Mesendoderm (in vitro differentiated cells): ENCODE results near the gene TM9SF4.
"Not testable (repeated sequence)": the region's sequence is repeated elsewhere in the genome, so short reads cannot be mapped to it uniquely, and the experiment has no call there.

Experiments
- DNase-seq: peaks from one replicate; pipeline ENCODE4 v3.0.0; 2013
- H2AK5ac ChIP-seq: 2 replicates; pipeline ENCODE4 v1.6.1; 2013; ENCODE audit warnings: low read length, inconsistent platforms
- H2BK120ac ChIP-seq: 2 replicates; pipeline ENCODE4 v1.6.1; 2013; ENCODE audit warnings: low read depth, mild to moderate bottlenecking, low read length, moderate library complexity, mixed read lengths
- H2BK15ac ChIP-seq: replicated peaks from 2 replicates; pipeline ENCODE4 v1.6.1; 2013; ENCODE audit warnings: low read depth, mild to moderate bottlenecking, moderate library complexity
- H2BK5ac ChIP-seq: 2 replicates; pipeline ENCODE4 v1.6.1; 2013; ENCODE audit warnings: low read length, inconsistent platforms
- H3K18ac ChIP-seq: 2 replicates; pipeline ENCODE4 v1.6.1; 2013; ENCODE audit warnings: mild to moderate bottlenecking, low read length, mixed read lengths
- H3K23ac ChIP-seq: one replicate; pipeline ENCODE4 v1.6.1; 2013; ENCODE audit warnings: low read length
- H3K27ac ChIP-seq: 2 replicates; pipeline ENCODE4 v1.5.1; 2013; ENCODE audit warnings: low read depth, mild to moderate bottlenecking, inconsistent platforms, low read length, moderate library complexity
- H3K27me3 ChIP-seq: 2 replicates; pipeline ENCODE4 v1.6.1; 2013; ENCODE audit warnings: low read length, control low read depth, mild to moderate bottlenecking, inconsistent platforms; ENCODE audit not compliant: insufficient read depth, poor library complexity
- H3K36me3 ChIP-seq: 2 replicates; pipeline ENCODE4 v1.6.1; 2013; ENCODE audit warnings: low read length, inconsistent platforms; ENCODE audit not compliant: control insufficient read depth, insufficient read depth
- H3K4ac ChIP-seq: one replicate; pipeline ENCODE4 v1.6.1; 2013; ENCODE audit warnings: low read depth, mild to moderate bottlenecking, low read length, moderate library complexity
- H3K4me1 ChIP-seq: 2 replicates; pipeline ENCODE4 v1.6.1; 2013; ENCODE audit warnings: low read depth, low read length, inconsistent platforms; ENCODE audit not compliant: control insufficient read depth
- H3K4me2 ChIP-seq: 2 replicates; pipeline ENCODE4 v1.6.1; 2013; ENCODE audit warnings: low read length
- H3K4me3 ChIP-seq: 2 replicates; pipeline ENCODE4 v1.5.1; 2013; ENCODE audit warnings: mild to moderate bottlenecking, low read length
- H3K56ac ChIP-seq: one replicate; pipeline ENCODE4 v1.6.1; 2013; ENCODE audit warnings: low read length
- H3K79me1 ChIP-seq: 2 replicates; pipeline ENCODE4 v1.6.1; 2013; ENCODE audit warnings: low read length, inconsistent platforms
- H3K79me2 ChIP-seq: 2 replicates; pipeline ENCODE4 v1.6.1; 2013; ENCODE audit warnings: mild to moderate bottlenecking, low read length; ENCODE audit not compliant: control insufficient read depth, insufficient read depth
- H3K9ac ChIP-seq: 2 replicates; pipeline ENCODE4 v1.6.1; 2013; ENCODE audit warnings: low read length, inconsistent platforms
- H4K5ac ChIP-seq: one replicate; pipeline ENCODE4 v1.6.1; 2013; ENCODE audit warnings: low read length
- H4K8ac ChIP-seq: one replicate; pipeline ENCODE4 v1.6.1; 2013; ENCODE audit warnings: low read depth, mild to moderate bottlenecking, control low read depth, low read length, moderate library complexity
- WGBS: extraction: QIAGEN DNeasy Blood & Tissue Kit; methylation state at CpG from one replicate; pipeline ENCODE4 v1.1.7; 2013; ENCODE audit warnings: low lambda C conversion rate, missing lambda C conversion rate; ENCODE audit not compliant: insufficient coverage; ENCODE audit errors: extremely low coverage; 5-methylcytosine and 5-hydroxymethylcytosine counted together

Gene TM9SF4

DNA sequence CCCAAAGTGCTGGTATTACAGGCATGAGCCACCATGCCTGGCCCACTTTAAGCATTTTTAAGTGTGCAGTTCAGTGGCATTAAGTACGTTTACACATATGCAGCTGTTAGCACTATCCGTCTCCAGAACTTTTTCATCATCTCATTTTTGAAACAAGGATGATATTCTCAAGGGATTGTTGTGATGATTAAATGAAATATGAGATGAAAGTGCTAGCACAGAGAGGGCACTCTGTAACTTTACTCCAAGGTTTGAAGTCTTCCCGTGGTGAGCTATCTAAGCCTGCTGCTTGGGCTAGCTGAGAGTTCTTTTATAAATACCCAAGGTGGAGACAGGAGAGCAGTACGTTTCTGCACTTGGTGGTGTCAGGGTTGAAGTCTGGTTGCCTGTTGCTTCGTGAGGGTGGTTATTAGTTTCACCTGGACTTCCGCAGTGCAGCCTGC lies 6.6 kb downstream of the TM9SF4 start:
- H3K27ac ChIP-seq, result no peak overlapping the region
- no peak overlapping the region for H2BK15ac ChIP-seq
- no peak overlapping the region for H3K56ac ChIP-seq
- H2BK5ac ChIP-seq, result no peak overlapping the region
- H3K4me3 ChIP-seq, result no peak overlapping the region
- no peak overlapping the region for H3K4ac ChIP-seq
- H3K4me2 ChIP-seq, result no peak overlapping the region
- H3K18ac ChIP-seq, result no peak overlapping the region
- H3K23ac ChIP-seq, result no peak overlapping the region
- no peaks in the 10 kb centered on the region for H3K36me3 ChIP-seq
- H3K4me1 ChIP-seq, result no peaks in the 10 kb centered on the region
- H2BK120ac ChIP-seq, result no peak overlapping the region
- DNase-seq, result no peak
- H4K5ac ChIP-seq, result no peak overlapping the region
- peaks cover 19% of the 10 kb centered on the region for H3K79me1 ChIP-seq
- no peaks in the 10 kb centered on the region for H3K27me3 ChIP-seq
- no CpG with 5 or more reads among the region's 6 CpGs for WGBS
- no peak overlapping the region for H2AK5ac ChIP-seq
- H3K79me2 ChIP-seq, result peaks cover 38% of the 10 kb centered on the region
- H4K8ac ChIP-seq, result no peak overlapping the region
- H3K9ac ChIP-seq, result no peak overlapping the region

DNA sequence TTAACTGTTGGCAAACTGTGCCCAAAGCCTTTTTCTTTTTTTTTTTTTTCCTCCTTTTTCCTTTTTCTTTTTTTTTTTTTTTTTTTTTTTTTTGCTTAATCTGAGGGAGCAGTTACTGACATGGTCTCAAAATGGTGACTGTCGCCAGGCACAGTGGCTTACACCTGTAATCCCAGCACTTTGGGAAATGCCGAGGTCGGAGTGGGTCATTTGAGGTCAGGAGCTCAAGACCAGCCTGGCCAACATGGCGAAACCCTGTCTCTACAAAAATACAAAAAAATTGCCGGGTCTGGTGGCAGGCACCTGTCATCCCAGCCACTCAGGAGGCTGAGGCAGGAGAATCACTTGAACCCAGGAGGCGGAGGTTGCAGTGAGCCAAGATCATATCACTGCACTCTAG lies 7.3 kb downstream of the TM9SF4 start:
- H3K36me3 ChIP-seq, H3K4me2 ChIP-seq, H4K8ac ChIP-seq, H3K18ac ChIP-seq, H3K27me3 ChIP-seq, H3K56ac ChIP-seq, H3K23ac ChIP-seq, H3K27ac ChIP-seq, H3K4ac ChIP-seq, H3K9ac ChIP-seq, H4K5ac ChIP-seq, H3K4me3 ChIP-seq, H2AK5ac ChIP-seq, H2BK15ac ChIP-seq, H3K4me1 ChIP-seq, H2BK5ac ChIP-seq, H2BK120ac ChIP-seq, DNase-seq: not testable (repeated sequence)
- Histone ChIP-seq H3K79me2 (peaks cover 31% of the 10 kb centered on the region), H3K79me1 (peaks cover 15% of the 10 kb centered on the region)
- no CpG with 5 or more reads among the region's 6 CpGs for WGBS

DNA sequence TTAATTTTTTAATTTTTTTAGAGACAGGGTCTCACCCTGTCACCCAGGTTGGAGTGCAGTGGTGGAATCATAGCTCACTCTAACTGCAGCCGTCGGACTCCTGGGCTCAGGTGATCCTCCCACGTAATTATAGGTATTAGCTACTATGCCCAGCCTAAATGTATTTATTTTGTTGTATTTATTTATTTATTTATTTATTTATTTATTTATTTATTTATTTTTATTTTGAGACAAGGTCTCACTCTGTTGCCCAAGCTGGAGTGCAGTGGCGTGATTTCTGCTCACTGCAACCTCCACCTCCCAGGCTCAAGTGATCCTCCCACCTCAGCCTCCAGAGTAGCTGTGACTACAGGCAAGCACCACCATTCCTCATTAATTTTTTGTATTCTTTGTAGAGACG lies 8.9 kb downstream of the TM9SF4 start:
- H2BK5ac ChIP-seq, H3K27ac ChIP-seq, H3K56ac ChIP-seq, H3K4me2 ChIP-seq, H3K4me1 ChIP-seq, H3K4me3 ChIP-seq, H3K23ac ChIP-seq, H3K4ac ChIP-seq, H2BK15ac ChIP-seq, H3K36me3 ChIP-seq, H4K5ac ChIP-seq, H3K18ac ChIP-seq, H3K9ac ChIP-seq, H2BK120ac ChIP-seq, DNase-seq, H4K8ac ChIP-seq, H2AK5ac ChIP-seq, H3K27me3 ChIP-seq: not testable (repeated sequence)
- Histone ChIP-seq H3K79me1 (peaks cover 14% of the 10 kb centered on the region), H3K79me2 (peaks cover 22% of the 10 kb centered on the region)
- no CpG with 5 or more reads among the region's 5 CpGs for WGBS

DNA sequence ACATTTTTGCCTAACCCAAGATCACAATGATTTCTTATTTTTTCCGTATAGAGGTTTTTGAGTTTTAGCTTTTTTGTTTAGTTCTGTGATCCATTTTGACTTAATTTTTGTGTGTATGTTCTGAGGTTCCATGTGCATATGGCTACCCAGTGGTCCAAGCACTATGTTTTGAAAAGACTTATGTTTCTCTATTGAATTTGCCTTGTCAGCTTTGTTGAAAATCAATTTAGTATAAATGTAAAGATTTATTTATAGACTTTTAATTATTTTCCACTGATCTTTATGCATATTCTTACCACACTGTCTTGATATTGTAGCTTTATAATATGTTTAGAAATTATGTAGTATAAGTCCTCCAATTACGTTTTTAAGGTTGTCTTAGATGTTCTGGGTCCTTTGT lies 10.2 kb downstream of the TM9SF4 start:
- Histone ChIP-seq H3K4ac (no peak overlapping the region), H3K79me2 (peaks cover 13% of the 10 kb centered on the region), H4K5ac (no peak overlapping the region), H2AK5ac (no peak overlapping the region), H3K27ac (no peak overlapping the region), H3K9ac (no peak overlapping the region), H2BK5ac (no peak overlapping the region), H3K36me3 (no peaks in the 10 kb centered on the region), H3K18ac (no peak overlapping the region), H3K4me3 (no peak overlapping the region), H3K27me3 (no peaks in the 10 kb centered on the region), H2BK120ac (no peak overlapping the region), H4K8ac (no peak overlapping the region), H2BK15ac (no peak overlapping the region), H3K4me2 (no peak overlapping the region), H3K56ac (no peak overlapping the region), H3K79me1 (peaks cover 10% of the 10 kb centered on the region), H3K4me1 (no peaks in the 10 kb centered on the region), H3K23ac (no peak overlapping the region)
- no peak for DNase-seq
- no CpG with 5 or more reads among the region's 2 CpGs for WGBS

DNA sequence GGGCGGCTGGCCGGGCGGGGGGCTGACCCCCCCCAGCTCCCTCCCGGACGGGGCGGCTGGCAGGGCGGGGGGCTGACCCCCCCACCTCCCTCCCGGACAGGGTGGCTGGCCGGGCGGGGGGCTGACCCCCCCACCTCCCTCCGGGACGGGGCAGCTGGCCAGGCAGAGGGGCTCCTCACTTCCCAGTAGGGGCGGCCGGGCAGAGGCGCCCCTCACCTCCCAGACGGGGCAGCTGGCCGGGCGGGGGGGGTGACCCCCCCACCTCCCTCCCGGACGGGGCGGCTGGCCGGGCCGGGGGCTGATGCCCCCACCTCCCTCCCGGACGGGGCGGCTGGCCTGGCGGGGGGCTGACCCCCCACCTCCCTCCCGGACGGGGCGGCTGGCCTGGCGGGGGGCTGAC lies 12.4 kb downstream of the TM9SF4 start:
- H3K36me3 ChIP-seq, H3K4ac ChIP-seq, H3K27me3 ChIP-seq, H3K9ac ChIP-seq, H2BK120ac ChIP-seq, H2BK15ac ChIP-seq, H3K4me2 ChIP-seq, H2BK5ac ChIP-seq, H4K8ac ChIP-seq, H3K18ac ChIP-seq, DNase-seq, H3K79me2 ChIP-seq, H3K4me1 ChIP-seq, H3K23ac ChIP-seq, H4K5ac ChIP-seq, H2AK5ac ChIP-seq, H3K27ac ChIP-seq, H3K56ac ChIP-seq, H3K79me1 ChIP-seq, H3K4me3 ChIP-seq: not testable (repeated sequence)
- no CpG with 5 or more reads among the region's 31 CpGs for WGBS

DNA sequence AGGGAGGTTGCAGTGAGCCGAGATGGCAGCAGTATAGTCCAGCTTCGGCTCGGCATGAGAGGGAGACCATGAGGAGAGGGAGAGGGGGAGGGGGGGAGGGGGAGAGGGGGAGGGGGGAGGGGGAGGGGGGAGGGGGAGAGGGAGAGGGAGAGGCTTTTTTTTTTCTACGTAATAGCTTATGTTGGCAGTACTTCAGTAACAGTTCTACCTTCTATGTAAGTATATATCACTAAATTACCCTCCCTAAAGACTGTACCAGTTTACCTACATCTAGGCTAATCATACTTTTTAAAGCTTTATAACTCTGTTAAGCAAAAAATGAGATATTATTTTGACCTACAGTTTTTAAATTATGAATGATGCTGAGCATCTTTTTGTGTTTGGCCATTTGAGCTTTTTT lies 13.6 kb downstream of the TM9SF4 start:
- peaks cover 17% of the 10 kb centered on the region for H3K79me1 ChIP-seq
- no peak overlapping the region for H3K23ac ChIP-seq
- H3K36me3 ChIP-seq, result no peaks in the 10 kb centered on the region
- H2BK120ac ChIP-seq, result no peak overlapping the region
- no peak overlapping the region for H3K4ac ChIP-seq
- H2BK15ac ChIP-seq, result no peak overlapping the region
- no peak overlapping the region for H4K5ac ChIP-seq
- H3K79me2 ChIP-seq, result peaks cover 5% of the 10 kb centered on the region
- no peaks in the 10 kb centered on the region for H3K27me3 ChIP-seq
- H3K4me2 ChIP-seq, result no peak overlapping the region
- H3K56ac ChIP-seq, result no peak overlapping the region
- H3K18ac ChIP-seq, result no peak overlapping the region
- no peak overlapping the region for H3K4me3 ChIP-seq
- H2BK5ac ChIP-seq, result no peak overlapping the region
- H3K9ac ChIP-seq, result no peak overlapping the region
- no peak overlapping the region for H2AK5ac ChIP-seq
- no peak overlapping the region for H4K8ac ChIP-seq
- WGBS, result no CpG with 5 or more reads among the region's 4 CpGs
- H3K4me1 ChIP-seq, result no peaks in the 10 kb centered on the region
- DNase-seq, result no peak
- H3K27ac ChIP-seq, result no peak overlapping the region
